Upper lobe of left lung (tissue), 6 donors: ENCODE data around the gene CCDC148. TPM values are rescaled to one million over a fixed set of nuclear protein-coding genes. Genes with fewer than 3 reads are reported as not detected.
A peak's percentile ranks its signal among the peaks of the same experiment; 100 is the strongest.

ENCODE experiments used
- ATAC-seq, 2 donors: fragments of 200-7000 bp; cut with Tn5 transposase; one replicate each; pipeline ENCODE4 v1.9.1; 2022; ENCODE audit warnings: mild to moderate bottlenecking in 2 of 2, moderate library complexity in 2 of 2; ENCODE audit not compliant: low FRiP score in 2 of 2
- DNase-seq, 2 donors: peaks; one replicate each; pipeline ENCODE4 v3.0.0-alpha.2; 2019 to 2020
- H3K27ac ChIP-seq, 4 donors: fragments of 200-600 bp; sonication (generic); one replicate each; pipeline ENCODE4 v1.5.1; 2016 to 2019
- H3K27me3 ChIP-seq, 4 donors: fragments of 200-600 bp; sonication (generic); one replicate each; pipeline ENCODE4 v1.5.1; 2017 to 2019
- H3K36me3 ChIP-seq, 4 donors: fragments of 200-600 bp; sonication (generic); one replicate each; pipeline ENCODE4 v1.5.1; 2016 to 2019
- H3K4me1 ChIP-seq, 4 donors: fragments of 200-600 bp; sonication (generic); one replicate each; pipeline ENCODE4 v1.5.1; 2018 to 2019
- H3K4me3 ChIP-seq, 4 donors: fragments of 200-600 bp; sonication (generic); one replicate each; pipeline ENCODE4 v1.5.1; 2017 to 2019; ENCODE audit warnings: mild to moderate bottlenecking in 2 of 4, moderate library complexity in 1 of 4
- H3K9me3 ChIP-seq, 4 donors: fragments of 200-600 bp; sonication (generic); one replicate each; pipeline ENCODE4 v1.5.1; 2018 to 2019
- EP300 ChIP-seq, 4 donors: sonication (generic); formaldehyde crosslinking; IDR thresholded peaks; one replicate each; pipeline ENCODE4 v1.5.1; 2017; ENCODE audit warnings: antibody characterized with exemption in 4 of 4, control low read depth in 2 of 4
- POLR2A ChIP-seq, 4 donors: fragments of 450-650 bp; IDR thresholded peaks; one replicate each; pipeline ENCODE4 v1.5.1; 2016 to 2017; ENCODE audit warnings: antibody characterized with exemption in 4 of 4, mild to moderate bottlenecking in 2 of 4
- POLR2AphosphoS5 ChIP-seq, 2 donors: sonication (generic); formaldehyde crosslinking; IDR thresholded peaks; one replicate each; pipeline ENCODE4 v1.5.1; 2017; ENCODE audit warnings: antibody characterized with exemption in 2 of 2
- WGBS, 2 donors: methylation state at CpG; one replicate each; pipeline ENCODE4 v1.1.5; 2017 to 2018; 5-methylcytosine and 5-hydroxymethylcytosine counted together
- total RNA-seq, 6 donors: library from RNA; depleted of rRNA in 4 of 6; stranded (reverse); fragments of >200 nt in 4 of 6; gene quantifications; one replicate each; pipeline versions ENCODE4 v1.1.0 to v1.2.1, GENCODE V29; 2016 to 2021
- TF ChIP-seq, protein P1 (sequence below), 6 experiments: fragments of 450-650 bp in 4 of 6; fragments of 200-600 bp in 2 of 6; sonication (generic) in 2 of 6; IDR thresholded peaks; one replicate each; pipeline ENCODE4 v1.5.1; 2016 to 2019; ENCODE audit warnings: antibody characterized with exemption in 6 of 6
- donor health status: DM: no; HTN: no; CAD: no; lungs with moderate emphysema.
- donor health status: DM: no; HTN: yes; CAD: no; lungs with severe emphysema.

Gene CCDC148
- total RNA-seq, 6 donors from 2014 or later: 0.69 to 4.2 (median 1.9) TPM

DNA sequence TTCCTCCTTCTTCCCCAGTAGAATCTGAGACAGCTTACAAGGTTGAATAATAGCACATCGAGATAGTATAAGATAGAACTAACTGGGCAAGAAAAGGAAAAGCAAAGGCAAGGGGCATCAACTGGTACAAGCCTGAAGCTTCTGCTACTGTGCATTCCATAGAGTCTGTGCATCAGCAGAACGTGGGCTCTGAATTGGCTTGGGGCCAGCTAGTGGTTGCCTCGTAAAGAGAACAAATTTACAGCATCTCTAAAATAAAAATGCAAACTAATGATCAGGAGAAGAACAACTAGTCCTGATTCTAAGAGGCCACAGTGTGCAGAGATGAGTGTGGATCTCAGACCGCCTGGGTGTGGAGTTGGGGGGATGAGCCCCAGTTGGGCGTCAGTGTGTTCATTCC lies 318.3 kb downstream of the CCDC148 start:
- no peaks in the 10 kb centered on the region for H3K4me1 ChIP-seq
- no peak overlapping the region for H3K4me3 ChIP-seq
- H3K27ac ChIP-seq: no peak overlapping the region
- ATAC-seq (no peak), DNase-seq (no peak)
- TF ChIP-seq POLR2AphosphoS5 (IDR thresholded peaks at IDR 0.05) (no peak), POLR2A (IDR thresholded peaks at IDR 0.05) (no peak), EP300 (IDR thresholded peaks at IDR 0.05) (no peak)
- TF ChIP-seq, protein P1, sequence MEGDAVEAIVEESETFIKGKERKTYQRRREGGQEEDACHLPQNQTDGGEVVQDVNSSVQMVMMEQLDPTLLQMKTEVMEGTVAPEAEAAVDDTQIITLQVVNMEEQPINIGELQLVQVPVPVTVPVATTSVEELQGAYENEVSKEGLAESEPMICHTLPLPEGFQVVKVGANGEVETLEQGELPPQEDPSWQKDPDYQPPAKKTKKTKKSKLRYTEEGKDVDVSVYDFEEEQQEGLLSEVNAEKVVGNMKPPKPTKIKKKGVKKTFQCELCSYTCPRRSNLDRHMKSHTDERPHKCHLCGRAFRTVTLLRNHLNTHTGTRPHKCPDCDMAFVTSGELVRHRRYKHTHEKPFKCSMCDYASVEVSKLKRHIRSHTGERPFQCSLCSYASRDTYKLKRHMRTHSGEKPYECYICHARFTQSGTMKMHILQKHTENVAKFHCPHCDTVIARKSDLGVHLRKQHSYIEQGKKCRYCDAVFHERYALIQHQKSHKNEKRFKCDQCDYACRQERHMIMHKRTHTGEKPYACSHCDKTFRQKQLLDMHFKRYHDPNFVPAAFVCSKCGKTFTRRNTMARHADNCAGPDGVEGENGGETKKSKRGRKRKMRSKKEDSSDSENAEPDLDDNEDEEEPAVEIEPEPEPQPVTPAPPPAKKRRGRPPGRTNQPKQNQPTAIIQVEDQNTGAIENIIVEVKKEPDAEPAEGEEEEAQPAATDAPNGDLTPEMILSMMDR (IDR thresholded peaks at IDR 0.05): no peak
- no peaks in the 10 kb centered on the region for H3K27me3 ChIP-seq
- WGBS, 2 donors: 54 to 66% methylated on average over 5 of the region's 5 CpGs
- no peaks in the 10 kb centered on the region for H3K9me3 ChIP-seq
- H3K36me3 ChIP-seq: no peaks in the 10 kb centered on the region

DNA sequence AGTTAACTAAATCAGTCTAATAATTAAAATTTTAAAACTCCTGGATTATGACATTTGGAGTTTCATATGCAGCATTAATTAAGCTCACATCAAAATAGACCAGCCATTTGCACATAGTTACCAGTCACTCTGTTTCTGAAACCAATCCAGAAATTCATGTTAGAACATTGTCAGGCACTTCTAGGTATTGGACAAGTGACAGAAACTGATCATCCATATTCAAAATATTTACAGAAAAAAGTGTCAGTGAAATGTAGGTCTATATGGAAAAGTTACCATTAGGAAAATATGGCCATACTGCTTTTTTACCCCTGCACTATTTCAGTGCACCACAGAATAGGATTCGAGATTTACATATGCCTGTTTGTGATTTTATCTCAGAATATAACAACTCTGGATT lies 321.5 kb downstream of the CCDC148 start:
- peaks cover 0 to 6% (median 0%) of the 10 kb centered on the region in 4 donors for H3K4me1 ChIP-seq
- TF ChIP-seq POLR2AphosphoS5 (IDR thresholded peaks at IDR 0.05): no peak
- no peak for TF ChIP-seq EP300 (IDR thresholded peaks at IDR 0.05)
- TF ChIP-seq, protein P1 (IDR thresholded peaks at IDR 0.05): no peak
- no peak for TF ChIP-seq POLR2A (IDR thresholded peaks at IDR 0.05)
- no peak for DNase-seq
- H3K4me3 ChIP-seq: no peak overlapping the region
- ATAC-seq: no peak
- H3K36me3 ChIP-seq: no peaks in the 10 kb centered on the region
- 73 to 89% methylated on average over 1 of the region's 1 CpG for WGBS, 2 donors
- H3K27ac ChIP-seq: no peak overlapping the region
- H3K27me3 ChIP-seq: no peaks in the 10 kb centered on the region
- no peaks in the 10 kb centered on the region for H3K9me3 ChIP-seq

DNA sequence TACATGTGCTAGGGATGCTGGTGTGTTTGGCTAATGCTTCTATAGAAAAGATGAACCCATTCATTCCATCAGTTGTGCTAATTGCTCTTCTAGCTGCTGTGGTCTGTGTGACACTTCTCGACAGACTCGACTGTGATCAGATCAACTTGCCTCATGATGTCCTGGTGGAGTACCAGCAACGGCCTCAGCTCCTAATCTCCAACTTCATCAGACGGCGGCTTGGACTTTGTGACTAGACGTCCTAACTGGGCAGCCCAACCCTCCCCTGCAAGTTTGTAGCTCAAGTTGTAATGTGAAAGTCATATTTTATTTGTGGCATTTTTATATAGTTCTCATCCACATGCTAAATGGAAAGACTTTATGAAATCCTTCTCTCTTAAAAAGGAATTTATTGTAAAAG lies 321.9 kb downstream of the CCDC148 start:
- Histone ChIP-seq H3K27ac (no peak overlapping the region), H3K27me3 (no peaks in the 10 kb centered on the region), H3K9me3 (no peaks in the 10 kb centered on the region), H3K36me3 (no peaks in the 10 kb centered on the region), H3K4me1 (peaks cover 0 to 6% (median 0%) of the 10 kb centered on the region in 4 donors), H3K4me3 (no peak overlapping the region)
- no peak for DNase-seq
- TF ChIP-seq, protein P1 (IDR thresholded peaks at IDR 0.05): no peak
- no peak for TF ChIP-seq EP300 (IDR thresholded peaks at IDR 0.05)
- TF ChIP-seq POLR2AphosphoS5 (IDR thresholded peaks at IDR 0.05): no peak
- no peak for TF ChIP-seq POLR2A (IDR thresholded peaks at IDR 0.05)
- ATAC-seq: no peak
- 87 to 89% methylated on average over 6 of the region's 6 CpGs for WGBS, 2 donors

DNA sequence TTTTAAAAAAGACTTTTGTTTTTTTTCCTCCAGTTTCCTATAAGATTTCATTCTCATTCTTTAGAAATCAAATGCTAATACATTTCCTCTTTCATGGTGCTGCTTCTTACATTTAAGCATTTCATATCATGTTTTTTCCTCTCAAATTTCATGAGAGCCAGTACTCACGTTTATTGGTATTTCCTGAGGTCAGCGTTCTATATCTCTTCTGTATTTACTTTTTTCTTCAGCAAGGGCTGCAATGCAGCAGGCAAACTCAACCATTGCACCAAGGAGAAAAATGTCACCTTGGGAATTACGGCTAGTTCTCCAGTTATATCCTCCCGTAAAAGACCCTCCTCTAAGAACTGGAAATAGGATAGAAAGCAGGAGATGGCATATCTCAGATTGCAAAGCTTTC lies 322.5 kb downstream of the CCDC148 start:
- no peak for TF ChIP-seq POLR2A (IDR thresholded peaks at IDR 0.05)
- no peak for TF ChIP-seq EP300 (IDR thresholded peaks at IDR 0.05)
- Histone ChIP-seq H3K27ac (no peak overlapping the region), H3K9me3 (no peaks in the 10 kb centered on the region), H3K4me1 (peaks cover 0 to 6% (median 0%) of the 10 kb centered on the region in 4 donors), H3K27me3 (no peaks in the 10 kb centered on the region), H3K36me3 (no peaks in the 10 kb centered on the region), H3K4me3 (no peak overlapping the region)
- 54 to 71% methylated on average over 4 of the region's 4 CpGs for WGBS, 2 donors
- ATAC-seq: no peak
- no peak for DNase-seq

DNA sequence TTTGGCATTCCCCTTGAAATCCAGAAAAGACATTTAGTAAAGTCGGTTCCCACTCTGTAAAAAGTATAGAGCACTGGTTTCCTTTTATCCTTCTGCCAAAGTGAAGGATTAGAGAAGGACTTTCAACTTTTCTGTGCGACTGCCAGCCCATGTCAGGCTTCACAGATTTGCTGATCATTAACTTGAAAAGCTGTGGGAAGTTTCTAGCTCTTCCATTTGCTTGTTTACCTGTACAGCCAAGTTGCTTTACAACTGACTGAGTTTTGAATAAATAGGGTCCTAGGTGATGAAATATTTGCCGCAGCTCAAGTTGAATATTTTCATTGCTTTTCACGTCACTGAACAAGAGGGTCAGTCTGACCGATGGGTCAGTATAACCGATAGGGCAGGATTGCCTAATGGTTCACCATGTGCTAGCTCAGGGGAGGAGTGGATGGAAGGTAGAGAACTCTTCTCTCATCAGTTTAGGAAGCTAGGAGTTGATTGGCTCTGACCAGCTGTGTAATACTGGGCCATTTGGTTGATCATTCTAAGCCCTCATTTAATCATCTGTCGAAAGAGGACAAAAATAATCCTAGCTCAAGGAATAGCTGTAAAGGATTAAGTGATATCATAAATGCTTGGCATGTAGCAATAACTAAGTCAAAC lies 324.5 kb downstream of the CCDC148 start:
- WGBS, 2 donors: 72 to 75% methylated on average over 7 of the region's 7 CpGs
- Histone ChIP-seq H3K4me3 (no peak overlapping the region), H3K27ac (no peak overlapping the region), H3K9me3 (no peaks in the 10 kb centered on the region), H3K36me3 (no peaks in the 10 kb centered on the region), H3K27me3 (no peaks in the 10 kb centered on the region), H3K4me1 (peaks cover 0 to 6% (median 0%) of the 10 kb centered on the region in 4 donors)
- ATAC-seq (peak in 1 of 2 donors; percentile 34), DNase-seq (no peak)
- TF ChIP-seq POLR2A (IDR thresholded peaks at IDR 0.05) (no peak), POLR2AphosphoS5 (IDR thresholded peaks at IDR 0.05) (no peak), EP300 (IDR thresholded peaks at IDR 0.05) (no peak)
- TF ChIP-seq, protein P1 (IDR thresholded peaks at IDR 0.05): no peak
